Measurements from ENCODE around the gene WDHD1. TPM values are rescaled to one million over a fixed set of nuclear protein-coding genes. Genes with fewer than 3 reads are reported as not detected.
A peak's percentile ranks its signal among the peaks of the same experiment; 100 is the strongest.
"Not testable (repeated sequence)": the region's sequence is repeated elsewhere in the genome, so short reads cannot be mapped to it uniquely, and the experiment has no call there.

The WDHD1 gene
- total RNA-seq (2014; rRNA removed; shearing (Covaris generic)): 18.6 and 19.5 TPM in 2 replicates

GRCh38 chr14:55026793-55027561, at the start of gene WDHD1, which contains the start of gene SOCS4:
Gene WDHD1, minus strand, starts transcription at chr14:55027099. Its CDS starts 312 bp downstream, at chr14:55026787.
Gene SOCS4, plus strand, starts transcription at chr14:55027236. Its CDS starts 15,806 bp downstream, at chr14:55043042.
- DNase-seq (ENCODE audit: low spot score): peak; percentile 93

- no peak for DNase-seq (ENCODE audit: low spot score)
These were observed 48.8 kb upstream of the WDHD1 start for GRCh38 chr14:55075628-55076175.

GRCh38 chr14:55074662-55075061, 47.8 kb upstream of the WDHD1 start:
- no peak for DNase-seq (ENCODE audit: low spot score)

- DNase-seq (ENCODE audit: low spot score): no peak
These were observed 47.0 kb upstream of the WDHD1 start for GRCh38 chr14:55073856-55074255.

- no peak for DNase-seq (ENCODE audit: low spot score)
These were observed 45.2 kb upstream of the WDHD1 start for GRCh38 chr14:55071870-55072640.

- no peak for DNase-seq (ENCODE audit: low spot score)
These were observed 44.1 kb upstream of the WDHD1 start for GRCh38 chr14:55070981-55071411.

GRCh38 chr14:55066223-55066622, 39.3 kb upstream of the WDHD1 start:
- no peak for DNase-seq (ENCODE audit: low spot score)

- DNase-seq (ENCODE audit: low spot score): no peak
These were observed 38.5 kb upstream of the WDHD1 start for GRCh38 chr14:55065411-55065810.

GRCh38 chr14:55064896-55065295, 38.0 kb upstream of the WDHD1 start:
- DNase-seq (ENCODE audit: low spot score): not testable (repeated sequence)

GRCh38 chr14:55062517-55063351, 35.8 kb upstream of the WDHD1 start:
- no peak for DNase-seq (ENCODE audit: low spot score)

- no peak for DNase-seq (ENCODE audit: low spot score)
These were observed 32.4 kb upstream of the WDHD1 start for GRCh38 chr14:55059333-55059732.

GRCh38 chr14:55057919-55058318, 31.0 kb upstream of the WDHD1 start:
- DNase-seq (ENCODE audit: low spot score): no peak

- DNase-seq (ENCODE audit: low spot score): no peak
These were observed 27.2 kb upstream of the WDHD1 start for GRCh38 chr14:55054098-55054497.

- no peak for DNase-seq (ENCODE audit: low spot score)
These were observed 26.6 kb upstream of the WDHD1 start for GRCh38 chr14:55053500-55053899.

- DNase-seq (ENCODE audit: low spot score): no peak
These were observed 26.1 kb upstream of the WDHD1 start for GRCh38 chr14:55053018-55053417.

GRCh38 chr14:55052269-55052930, 25.5 kb upstream of the WDHD1 start:
- no peak for DNase-seq (ENCODE audit: low spot score)

GRCh38 chr14:55051423-55052268, 24.7 kb upstream of the WDHD1 start, which contains the start of gene MAPK1IP1L:
Gene MAPK1IP1L, plus strand, starts transcription at chr14:55051647. Its CDS starts 10,037 bp downstream, at chr14:55061684.
- DNase-seq (ENCODE audit: low spot score): peak; percentile 84

- no peak for DNase-seq (ENCODE audit: low spot score)
These were observed 24.2 kb upstream of the WDHD1 start for GRCh38 chr14:55051165-55051422.

- DNase-seq (ENCODE audit: low spot score): no peak
These were observed 22.1 kb upstream of the WDHD1 start for GRCh38 chr14:55048900-55049436.

Measured in H4 (cell line).